K562 (cell line): ENCODE data around the gene PATE4. TPM values are rescaled to one million over a fixed set of nuclear protein-coding genes. Genes with fewer than 3 reads are reported as not detected.

Experiments used
- ATF1 ChIP-seq, 2 experiments: fragments of 450-650 bp in 1 of 2; IDR thresholded peaks; 2 replicates each; pipeline ENCODE4 v1.6.1; 2016; ENCODE audit warnings: missing compliant biosample characterization in 1 of 2, missing genetic modification characterization in 1 of 2
- BRCA1 ChIP-seq, 2 experiments: fragments of 450-650 bp in 1 of 2; sonication (generic) in 1 of 2; formaldehyde crosslinking in 1 of 2; IDR thresholded peaks; 2 replicates each; pipeline versions ENCODE4 v1.5.0 to v1.6.1; 2017 to 2020; ENCODE audit warnings: mild to moderate bottlenecking in 1 of 2, missing genetic modification reagents in 1 of 2
- CSDE1 ChIP-seq, 2 experiments: fragments of 450-650 bp; IDR thresholded peaks; 2 replicates each; pipeline ENCODE4 v1.6.1; 2016; ENCODE audit warnings: mild to moderate bottlenecking in 1 of 2
- ETV1 ChIP-seq: fragments of 450-650 bp; conservative IDR thresholded peaks from 2 replicates; pipeline ENCODE4 v1.6.1; 2016; ENCODE audit warnings: missing genetic modification characterization, control low read depth, low read depth, missing compliant biosample characterization
- IRF9 ChIP-seq: fragments of 450-650 bp; IDR thresholded peaks from 2 replicates; pipeline ENCODE4 v1.6.1; 2016; ENCODE audit warnings: missing biosample characterization, missing genetic modification characterization
- MAZ ChIP-seq, 2 experiments: fragments of 450-650 bp in 1 of 2; sonication (generic) in 1 of 2; formaldehyde crosslinking; IDR thresholded peaks in 1 of 2; conservative IDR thresholded peaks in 1 of 2; 2 replicates each; pipeline versions ENCODE4 v1.4.0 to v1.5.0; 2020; ENCODE audit warnings: mild to moderate bottlenecking in 1 of 2, missing genetic modification reagents in 1 of 2
- MGA ChIP-seq: fragments of 450-650 bp; IDR thresholded peaks from 2 replicates; pipeline ENCODE4 v1.6.1; 2016; ENCODE audit warnings: mild to moderate bottlenecking, moderate library complexity
- NFIC ChIP-seq: fragments of 450-650 bp; IDR thresholded peaks from 2 replicates; pipeline ENCODE4 v1.6.1; 2017; ENCODE audit warnings: mild to moderate bottlenecking, inconsistent platforms
- NR2F6 ChIP-seq: fragments of 450-650 bp; formaldehyde crosslinking; IDR thresholded peaks from 2 replicates; pipeline ENCODE4 v1.4.0; 2020; ENCODE audit warnings: mild to moderate bottlenecking
- ZNF175 ChIP-seq: fragments of 200-800 bp; sonication (Bioruptor generic); IDR thresholded peaks from 2 replicates; pipeline ENCODE4 v1.6.1; 2016; ENCODE audit warnings: low read depth, mild to moderate bottlenecking, missing genetic modification characterization, missing compliant biosample characterization
- ZNF436 ChIP-seq: fragments of 250-450, 450-650 bp; sonication (Bioruptor Pico); formaldehyde crosslinking; IDR thresholded peaks from 2 replicates; pipeline ENCODE4 v1.7.0; 2020; ENCODE audit warnings: mild to moderate bottlenecking
- ZNF445 ChIP-seq: fragments of 250-450 bp; sonication (Bioruptor Pico); IDR thresholded peaks from 2 replicates; pipeline ENCODE4 v1.4.0; 2020; ENCODE audit warnings: low read depth, mild to moderate bottlenecking, moderate library complexity
- ZNF551 ChIP-seq: fragments of 250-450 bp; sonication (Bioruptor Pico); IDR thresholded peaks from 2 replicates; pipeline ENCODE4 v1.5.0; 2021; ENCODE audit warnings: mild to moderate bottlenecking, moderate library complexity
- polyA plus RNA-seq, 8 experiments: library from polyadenylated mRNA; depleted of rRNA in 4 of 8; stranded (reverse) in 5 of 8; unstranded in 3 of 8; fragments of >200 nt; fragmentation: Nextera tagmentation in 2 of 8; fragmentation: Illumina TruSeq in 1 of 8; extraction: Ambion mirVana in 2 of 8; extraction: Trizol in 1 of 8; gene quantifications; 2 replicates each; pipeline versions ENCODE4 v1.2.1 to v1.2.3, GENCODE V29; 2011 to 2014; ENCODE audit warnings: inconsistent platforms in 1 of 8, missing spikeins in 1 of 8
- total RNA-seq, 7 experiments: library from RNA; depleted of rRNA in 6 of 7; stranded (reverse); fragments of >200 nt in 6 of 7; fragmentation: Illumina TruSeq in 2 of 7; extraction: Trizol in 2 of 7; gene quantifications; 2 replicates each; pipeline versions ENCODE4 v1.2.1 to v1.2.3, GENCODE V29; 2011 to 2021; ENCODE audit warnings: low replicate concordance in 1 of 7

Gene PATE4
- total and polyA plus RNA-seq, 9 of the 15 experiments (the other 6 are each of a cell fraction or from before 2014, with no cell fraction given): not detected

- TF ChIP-seq MGA: peak; percentile 93
- TF ChIP-seq ZNF445 (CRISPR knock-in tag): no peak
- no peak for TF ChIP-seq ZNF175 (CRISPR knock-in tag)
- no peak; a peak in 1 of 4 replicates for TF ChIP-seq CSDE1 (IDR thresholded peaks at IDR 0.05)
- peak; percentile 68 for TF ChIP-seq NFIC
- no peak for TF ChIP-seq ZNF551 (CRISPR knock-in tag)
- no peak for TF ChIP-seq NR2F6
- no peak for TF ChIP-seq ZNF436 (CRISPR knock-in tag)
- no peak for TF ChIP-seq BRCA1 (IDR thresholded peaks at IDR 0.05)
- TF ChIP-seq BRCA1 (CRISPR knock-in tag; IDR thresholded peaks at IDR 0.05): no peak
- no peak for TF ChIP-seq ATF1 (CRISPR knock-in tag; IDR thresholded peaks at IDR 0.05)
- peak; percentile 63 for TF ChIP-seq ATF1 (tag; IDR thresholded peaks at IDR 0.05)
- TF ChIP-seq IRF9: no peak
- peak; percentile 67 to 69; a peak in 3 of 4 replicates for TF ChIP-seq MAZ (CRISPR knock-in tag; conservative IDR thresholded peaks at IDR 0.05 in 1 of 2, IDR thresholded peaks at IDR 0.05 in 1 of 2)
- TF ChIP-seq ETV1 (tag): peak; percentile 83
These were observed 54.5 kb downstream of the PATE4 start, which contains the start of gene HYLS1 (continued) for GRCh38 chr11:125887373-125888324.
